GM21367 (cell line): Measurements from ENCODE around the gene SKA3.

Experiments used
- ATAC-seq: cut with Tn5 transposase; IDR thresholded peaks from one replicate; pipeline ENCODE4 v1.9.1; 2021; ENCODE audit not compliant: unreplicated experiment

SKA3 gene

DNA sequence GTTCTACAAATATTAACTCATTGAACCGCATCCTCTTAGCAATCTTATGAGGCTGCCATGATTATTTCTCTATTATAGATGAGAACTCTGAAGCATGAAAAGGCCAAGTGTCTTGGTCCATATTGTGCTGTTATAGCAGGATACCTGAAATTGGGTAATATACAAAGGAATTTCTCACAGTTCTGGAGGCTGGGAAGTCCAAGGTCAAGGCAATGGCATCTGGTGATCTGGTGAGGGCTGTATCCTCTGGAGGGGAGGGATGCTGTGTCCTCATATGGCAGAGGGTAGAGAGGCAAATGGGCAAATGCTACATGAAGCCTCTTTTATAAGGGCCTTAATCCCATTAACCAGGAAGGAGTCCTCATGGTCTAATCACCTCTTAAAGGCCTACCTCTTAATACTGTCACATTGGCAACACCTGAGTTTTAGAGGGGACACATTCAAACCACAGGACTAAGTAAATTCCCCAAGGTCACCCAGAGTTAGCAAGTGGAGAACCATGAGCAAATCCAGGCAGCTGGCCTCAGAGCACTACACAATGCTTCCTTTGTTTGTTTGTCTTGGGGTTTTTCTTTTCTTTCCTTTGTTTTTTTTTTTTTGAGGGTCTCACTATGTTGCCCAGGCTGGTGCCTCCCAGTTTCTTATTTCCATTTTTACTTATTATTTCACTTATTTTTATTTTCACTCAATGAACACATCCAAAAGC, 59.1 kb downstream of the SKA3 start:
- no peak for ATAC-seq

DNA sequence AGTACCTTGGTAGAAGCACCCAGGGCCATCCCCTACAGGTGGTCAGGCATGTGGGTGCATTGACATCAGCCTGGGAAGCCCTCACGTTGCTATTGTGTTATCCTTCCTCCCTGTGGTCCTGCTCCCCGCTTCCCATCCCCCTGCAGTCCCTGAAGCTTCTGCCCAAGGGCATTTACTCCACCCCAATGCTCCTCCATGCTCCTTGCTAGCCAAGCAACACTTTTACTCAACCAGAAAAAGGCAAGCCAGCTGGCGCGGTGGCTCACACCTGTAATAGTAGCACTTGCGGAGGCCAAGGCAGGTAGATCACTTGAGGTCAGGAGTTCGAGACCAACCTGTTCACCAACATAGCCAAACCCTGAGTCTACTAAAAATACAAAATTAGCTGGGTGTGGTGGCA, 60.2 kb downstream of the SKA3 start:
- no peak for ATAC-seq

DNA sequence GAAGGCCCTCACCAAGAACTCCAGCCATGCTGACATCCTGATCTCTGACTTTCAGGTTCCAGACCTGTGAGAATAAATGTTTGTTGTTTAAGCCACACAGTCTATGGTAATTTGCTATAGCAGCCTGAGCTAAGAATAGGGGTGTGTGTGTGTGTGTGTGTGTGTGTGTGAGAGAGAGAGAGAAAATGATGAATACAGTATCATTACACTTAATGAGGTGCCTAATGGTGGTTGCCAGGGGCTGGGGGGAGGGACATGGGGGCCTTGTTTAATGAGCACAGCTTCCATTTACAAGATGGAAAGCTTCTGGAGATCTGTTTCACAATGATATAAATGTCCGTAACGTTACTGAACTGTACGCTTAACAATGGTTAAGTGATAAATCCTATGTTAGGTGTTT, 61.1 kb downstream of the SKA3 start:
- no peak for ATAC-seq

DNA sequence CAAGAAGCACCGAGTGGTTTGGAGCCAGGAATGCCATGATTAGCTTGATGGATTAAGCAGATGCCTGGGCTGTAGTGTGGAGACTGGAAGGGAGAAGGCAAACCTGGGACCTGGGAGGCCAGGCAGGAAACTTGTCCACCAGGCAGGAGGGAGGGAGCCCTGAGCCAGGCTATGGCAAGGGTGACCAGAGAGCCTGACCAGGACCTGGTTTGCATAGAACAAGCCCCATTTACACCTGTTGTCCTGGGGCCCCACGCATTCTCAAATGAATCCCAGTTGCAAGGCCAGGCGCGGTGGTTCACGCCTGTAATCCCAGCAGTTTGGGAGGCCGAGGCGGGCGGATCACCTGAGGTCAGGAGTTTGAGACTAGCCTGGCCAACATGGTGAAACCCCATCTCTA, 64.8 kb downstream of the SKA3 start:
- no peak for ATAC-seq

DNA sequence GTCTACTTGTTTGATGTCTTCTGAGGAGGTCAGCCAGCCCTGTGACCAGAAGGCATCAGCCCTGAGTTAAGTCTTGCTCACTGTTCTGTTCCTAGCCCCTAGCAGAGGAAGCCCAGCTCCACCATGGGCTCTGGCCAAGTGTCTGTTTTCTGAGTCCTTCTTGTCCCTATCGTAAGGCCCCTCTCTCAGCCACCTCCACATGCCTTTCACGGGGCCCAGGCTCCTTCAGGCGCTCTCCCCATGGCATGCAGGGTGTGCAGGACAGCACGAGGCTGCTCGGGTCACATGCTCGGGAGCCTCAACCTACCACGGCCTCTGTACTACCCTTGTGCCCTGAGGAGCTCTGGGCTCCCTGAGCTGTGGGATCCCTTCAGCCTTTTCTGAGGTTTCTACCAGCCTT, 67.2 kb downstream of the SKA3 start:
- no peak for ATAC-seq

DNA sequence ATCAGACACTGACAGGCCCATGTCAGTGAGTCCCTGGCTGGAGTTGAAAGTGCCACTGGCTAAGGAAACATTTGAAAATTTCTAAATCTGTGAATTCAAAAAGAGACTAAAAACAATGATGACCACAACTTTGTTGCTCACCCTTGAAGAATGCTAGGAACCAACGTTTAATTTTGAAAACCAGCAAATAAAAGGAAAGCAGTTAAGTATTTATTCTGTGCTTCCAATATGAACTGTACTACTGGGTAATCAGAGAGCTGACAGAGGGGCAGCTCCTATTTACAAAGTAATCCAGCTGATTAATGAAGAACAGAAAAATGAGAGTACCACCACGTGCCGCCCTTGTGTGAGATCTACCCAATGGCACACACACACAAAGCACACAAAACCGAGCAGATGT, 70.3 kb downstream of the SKA3 start:
- ATAC-seq: no peak

DNA sequence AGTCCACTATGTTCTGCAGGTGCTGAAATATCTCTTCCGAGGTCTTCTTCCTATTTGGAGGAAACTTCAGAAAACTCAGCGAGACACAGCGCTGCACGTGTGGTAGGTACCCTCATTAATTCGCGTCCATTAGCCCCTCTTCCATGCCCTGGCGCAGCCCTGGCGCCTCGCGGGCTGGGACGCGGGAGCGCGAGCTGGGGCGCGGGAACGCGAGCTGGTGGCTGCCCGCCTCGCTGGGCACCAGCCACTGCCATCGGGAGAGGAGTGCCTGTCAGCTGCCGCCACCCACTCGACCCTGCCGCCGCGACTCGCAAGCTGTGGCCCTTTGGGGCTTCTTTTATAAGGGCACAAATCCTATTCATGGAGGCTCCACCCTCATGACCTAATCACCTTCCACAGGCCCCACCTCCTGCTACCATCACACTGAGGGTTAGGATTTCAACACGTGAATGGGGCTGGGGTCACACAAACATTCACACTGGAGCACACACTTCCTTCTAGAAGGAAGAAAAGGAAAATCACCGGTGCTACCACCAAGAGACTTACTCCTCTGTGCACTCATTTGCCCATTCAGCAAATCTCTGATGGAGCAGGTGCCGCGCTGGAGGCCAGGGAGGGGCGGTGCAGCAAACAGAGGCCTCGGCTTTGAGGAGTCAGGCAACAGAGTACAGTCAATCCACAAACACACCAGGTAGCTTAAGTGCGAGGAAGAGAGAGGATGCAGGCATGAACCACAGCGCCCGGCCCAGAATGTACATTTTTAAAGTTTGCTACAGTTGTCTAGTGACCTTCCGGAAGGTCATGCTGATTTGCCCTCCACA, 71.9 kb downstream of the SKA3 start:
- ATAC-seq: no peak
